ENCODE measurements around the gene LCP1.
"Not testable (repeated sequence)": the region's sequence is repeated elsewhere in the genome, so short reads cannot be mapped to it uniquely, and the experiment has no call there.

LCP1 gene

GRCh38 chr13:46181840-46182490, at the start of gene LCP1:
LCP1 (minus strand) TSS chr13:46182177; CDS start chr13:46159662, 22,515 bp downstream.
- DNase-seq: peak in 1 of 2 donors; percentile 80

GRCh38 chr13:46229251-46229650, 47.3 kb upstream of the LCP1 start:
- DNase-seq: no peak

DNA sequence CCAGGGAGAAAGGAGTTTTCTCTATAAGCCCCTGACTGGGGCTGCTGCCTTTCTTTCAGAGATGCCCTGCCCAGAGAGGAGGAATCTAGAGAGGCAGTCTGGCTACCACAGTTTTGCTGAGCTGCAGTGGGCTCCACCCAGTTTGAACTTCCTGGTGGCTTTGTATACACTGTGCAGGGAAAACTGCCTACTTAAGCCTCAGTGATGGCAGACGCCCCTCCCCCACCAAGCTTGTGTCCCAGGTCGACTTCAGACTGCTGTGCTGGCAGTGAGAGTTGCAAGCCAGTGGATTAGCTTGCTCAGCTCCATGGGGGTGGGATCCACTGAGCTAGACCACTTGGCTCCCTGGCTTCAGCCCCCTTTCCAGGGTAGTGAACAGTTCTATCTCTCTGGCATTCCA, 38.3 kb upstream of the LCP1 start:
- not testable (repeated sequence) for DNase-seq

DNA sequence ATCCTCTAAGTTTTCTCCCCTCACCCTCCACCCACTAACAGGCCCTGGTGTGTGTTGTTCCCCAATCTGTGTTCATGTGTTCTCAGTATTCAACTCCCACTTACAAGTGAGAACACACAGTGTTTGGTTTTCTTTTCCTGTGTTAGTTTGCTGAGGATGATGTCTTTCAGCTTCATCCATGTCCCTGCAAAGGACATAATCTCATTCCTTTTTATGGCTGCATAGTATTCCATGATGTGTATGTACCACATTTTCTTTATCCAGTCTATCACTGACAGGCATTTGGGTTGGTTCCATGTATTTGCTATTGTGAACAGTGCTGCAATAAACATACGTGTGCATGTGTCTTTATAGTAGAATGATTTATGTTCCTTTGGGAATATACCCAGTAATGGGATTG, 32.8 kb upstream of the LCP1 start:
- not testable (repeated sequence) for DNase-seq

DNA sequence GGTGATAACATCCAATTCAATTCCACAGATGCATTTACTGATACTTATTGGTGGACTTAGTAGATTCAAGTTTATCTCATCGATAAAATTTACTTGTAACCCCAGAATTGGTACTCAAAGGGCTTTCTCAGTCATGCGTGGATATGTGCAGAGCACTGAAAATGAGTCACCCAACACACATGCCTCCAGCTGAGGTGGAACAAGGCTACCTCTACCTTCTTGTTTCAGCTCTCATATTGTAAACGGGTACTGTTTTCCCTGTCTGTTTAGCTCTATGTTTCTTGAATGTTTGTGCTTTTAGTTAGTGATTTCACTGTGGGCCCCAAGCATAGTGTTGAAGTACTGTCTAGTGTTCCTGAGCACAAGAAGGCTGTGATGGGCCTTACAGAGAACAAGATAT, 31.3 kb upstream of the LCP1 start:
- DNase-seq: no peak

DNA sequence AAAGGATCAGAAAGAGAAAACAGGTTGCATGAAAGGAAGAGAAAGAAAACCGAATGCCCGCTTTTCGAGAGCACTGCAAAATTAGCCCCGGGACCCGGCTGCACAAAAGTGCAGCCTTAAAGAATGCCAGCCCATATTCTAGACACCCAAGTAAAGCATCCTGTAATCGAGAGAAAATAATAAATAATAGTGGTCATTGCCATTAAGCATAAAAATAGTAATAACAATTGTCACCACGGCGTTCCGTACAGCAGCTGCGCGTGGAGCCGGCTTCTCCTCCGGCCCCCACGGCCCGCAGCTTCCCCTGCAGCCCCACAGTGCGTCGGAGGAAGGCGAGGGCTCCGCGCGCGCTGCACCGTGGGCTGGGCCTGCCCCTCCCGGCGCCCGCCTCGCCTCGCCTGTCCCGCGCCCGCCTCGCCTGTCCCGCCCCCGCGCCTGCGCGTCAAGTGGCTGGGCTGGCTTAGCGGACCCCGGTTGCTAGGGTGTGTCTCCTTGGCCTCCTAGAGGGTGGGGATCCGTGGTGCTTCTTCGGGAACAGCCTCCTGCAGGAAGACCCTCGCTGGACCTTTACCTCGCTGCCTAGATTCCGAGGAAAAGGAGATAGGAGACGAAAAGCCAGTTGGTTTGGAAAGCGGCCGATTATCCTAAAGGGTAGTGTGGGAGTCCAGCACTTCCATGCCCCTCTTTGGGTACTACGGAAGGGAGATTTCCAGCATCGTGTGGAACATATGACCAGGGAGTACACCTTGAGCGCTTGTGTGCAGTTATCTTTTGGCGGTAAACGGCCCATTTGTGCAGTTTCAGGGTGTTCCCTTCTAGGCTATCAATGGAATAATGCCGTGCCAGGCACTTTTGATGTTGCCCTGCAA, 29.7 kb upstream of the LCP1 start, which contains the start of gene LRRC63:
Gene LRRC63 (plus strand): TSS at position 446 of the 869 bp plus-strand sequence. CDS start 1,107 bp downstream, outside the sequence.
- DNase-seq: peak; percentile 31 to 70

GRCh38 chr13:46211116-46211482, 29.1 kb upstream of the LCP1 start:
- peak in 1 of 2 donors; percentile 34 for DNase-seq

GRCh38 chr13:46210362-46211083, 28.5 kb upstream of the LCP1 start:
- no peak for DNase-seq

DNA sequence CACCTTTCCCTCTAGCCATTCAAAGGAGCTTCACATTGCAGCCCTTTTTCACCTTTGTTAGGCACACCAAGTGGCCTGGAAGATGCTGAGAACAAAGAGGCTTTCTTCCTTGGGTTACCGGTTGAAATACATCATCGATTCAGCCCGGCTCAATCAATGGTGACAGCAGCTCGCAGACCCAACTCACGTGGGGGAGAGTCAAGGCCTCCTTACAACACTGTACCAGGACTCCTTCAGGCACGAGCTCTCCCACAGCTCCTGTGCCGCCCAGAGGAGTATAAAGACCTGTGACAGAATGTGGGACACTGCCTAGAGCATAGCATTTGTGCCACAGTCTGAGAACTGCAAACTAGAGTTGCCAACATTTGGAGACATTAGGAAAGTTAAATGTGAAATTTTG, 25.9 kb upstream of the LCP1 start:
- DNase-seq: no peak

DNA sequence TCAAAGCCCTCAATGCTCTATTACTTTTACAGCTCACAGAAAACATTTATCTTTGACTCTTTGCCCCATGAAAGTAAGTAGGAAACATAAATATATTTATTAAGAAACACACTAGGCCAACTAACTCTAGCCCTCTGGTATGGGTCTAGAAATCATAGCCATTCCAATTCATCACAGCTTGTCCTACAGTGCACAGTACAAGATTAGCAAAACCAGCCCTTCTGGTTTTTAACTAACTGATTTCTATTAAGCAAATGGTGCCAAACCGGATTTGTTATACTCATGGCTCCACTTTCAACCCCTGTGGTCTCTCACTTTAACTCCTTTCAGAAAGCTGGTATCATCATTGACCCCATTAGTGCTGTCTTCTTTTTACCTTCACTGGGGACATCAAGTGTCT, 24.2 kb upstream of the LCP1 start:
- DNase-seq: no peak

- DNase-seq: no peak
Observed at GRCh38 chr13:46202966-46203365, 21.0 kb upstream of the LCP1 start.

DNA sequence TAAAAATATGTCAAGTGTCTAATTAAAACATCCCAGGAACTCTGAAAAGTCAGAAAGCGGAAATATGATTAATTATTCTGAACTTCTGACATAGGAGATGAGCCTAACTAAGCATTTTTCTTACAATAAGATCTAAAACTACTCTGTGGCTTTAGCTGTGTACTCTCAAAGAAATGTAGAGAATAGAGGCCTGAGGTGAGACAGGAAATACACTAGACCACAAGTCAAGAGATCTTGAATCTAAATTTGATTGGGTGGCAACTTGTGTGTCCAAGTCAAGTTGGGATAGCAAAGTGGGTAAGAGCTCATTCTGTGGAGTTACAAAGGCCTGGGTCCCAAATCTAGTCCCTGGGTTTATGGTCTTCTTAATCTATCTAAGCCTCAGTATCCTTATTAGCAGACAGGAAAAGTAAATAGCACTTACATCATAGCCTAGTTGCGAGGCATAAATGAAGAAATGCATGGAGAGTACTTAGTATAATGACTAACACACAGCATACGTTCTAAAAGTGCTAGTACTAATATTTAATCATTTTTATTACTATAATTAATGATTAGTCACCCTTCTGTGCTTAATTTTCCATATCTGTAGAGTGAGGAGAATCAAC, 20.3 kb upstream of the LCP1 start:
- no peak for DNase-seq

DNA sequence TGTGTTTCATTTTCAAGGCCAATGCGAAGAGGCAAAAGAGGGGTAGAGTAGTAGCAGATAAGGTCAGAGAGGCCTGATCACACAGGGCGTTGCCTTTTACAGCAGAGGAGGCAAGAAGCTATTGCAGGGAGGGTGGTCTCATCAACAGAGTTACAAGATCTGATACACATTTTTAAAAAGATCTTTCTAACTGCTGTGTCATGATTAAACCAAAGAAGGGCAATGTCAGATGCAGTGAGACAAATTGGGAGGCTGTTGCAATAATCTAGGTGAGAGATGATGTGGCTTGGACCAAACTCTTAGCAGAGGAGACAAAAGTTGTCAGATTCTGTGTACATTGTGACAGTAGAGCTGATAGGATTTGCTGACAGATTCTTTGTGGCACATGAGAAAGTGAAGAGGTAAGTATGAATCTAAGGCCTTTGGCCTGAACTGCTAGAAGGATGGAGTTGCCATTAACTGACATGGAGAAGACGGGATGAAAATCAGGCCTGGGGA, 16.8 kb upstream of the LCP1 start:
- no peak for DNase-seq

- DNase-seq: peak in 1 of 2 donors; percentile 47
Observed at GRCh38 chr13:46197299-46198048, 15.5 kb upstream of the LCP1 start.

GRCh38 chr13:46195016-46195415, 13.0 kb upstream of the LCP1 start:
- no peak for DNase-seq

GRCh38 chr13:46192412-46192811, 10.4 kb upstream of the LCP1 start:
- DNase-seq: no peak

- no peak for DNase-seq
Observed at GRCh38 chr13:46185634-46186033, 3.7 kb upstream of the LCP1 start.

- DNase-seq: peak in 1 of 2 donors; percentile 71
Observed at GRCh38 chr13:46184277-46184699, 2.3 kb upstream of the LCP1 start.

GRCh38 chr13:46183018-46183946, 1.3 kb upstream of the LCP1 start:
- DNase-seq: no peak

GRCh38 chr13:46182491-46182877, 507 bp upstream of the LCP1 start:
- DNase-seq: no peak

DNA sequence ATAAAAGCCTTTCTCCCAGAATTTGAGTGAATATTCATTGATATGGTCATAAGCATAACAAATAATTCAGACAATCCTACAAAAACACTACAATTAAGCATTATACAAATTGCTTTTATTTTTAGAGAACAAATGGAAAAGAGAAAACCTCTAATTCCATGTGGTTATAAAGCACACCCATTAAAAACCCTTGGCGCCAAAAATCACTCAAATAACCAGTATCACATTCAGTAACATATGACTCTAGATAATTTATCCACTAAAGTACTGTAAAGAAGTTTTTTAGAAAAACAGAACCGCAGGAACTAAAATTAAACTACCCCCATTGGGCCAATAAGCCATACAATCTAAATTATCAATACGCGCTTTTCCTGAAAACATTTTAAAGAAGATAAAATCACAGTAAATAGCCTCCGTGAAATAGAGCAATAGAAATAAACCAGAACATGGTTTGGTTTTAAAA, 569 bp downstream of the LCP1 start:
- no peak for DNase-seq
